Neuron (in vitro differentiated cells): ENCODE measurements around the gene DCAF4L1.
A peak's percentile ranks its signal among the peaks of the same experiment; 100 is the strongest.

ENCODE experiments used
- H2AFZ ChIP-seq: one replicate; pipeline ENCODE4 v1.6.1; 2013; ENCODE audit warnings: low read depth, mild to moderate bottlenecking, inconsistent platforms, low read length, moderate library complexity
- H3K27me3 ChIP-seq: one replicate; pipeline ENCODE4 v1.6.1; 2013; ENCODE audit warnings: low read length; ENCODE audit not compliant: insufficient read depth
- H3K36me3 ChIP-seq: one replicate; pipeline ENCODE4 v1.6.1; 2013; ENCODE audit warnings: low read length; ENCODE audit not compliant: insufficient read depth
- H3K4me1 ChIP-seq: one replicate; pipeline ENCODE4 v1.6.1; 2013; ENCODE audit warnings: low read length; ENCODE audit not compliant: insufficient read depth
- H3K4me3 ChIP-seq: 2 replicates; pipeline ENCODE4 v1.5.1; 2013; ENCODE audit warnings: mild to moderate bottlenecking, low read length, moderate library complexity
- H3K9me3 ChIP-seq: one replicate; pipeline ENCODE4 v1.6.1; 2013; ENCODE audit warnings: low read length

The DCAF4L1 gene

GRCh38 chr4:41981456-41981855 is at the start of gene DCAF4L1:
TSS of gene DCAF4L1 (plus strand) at chr4:41981756. CDS start at chr4:41981793, 37 bp downstream.
- Histone ChIP-seq H3K4me3 (no peak within 1 kb of the TSS), H3K9me3 (no peaks in the 10 kb centered on the region), H3K27me3 (no peaks in the 10 kb centered on the region), H3K4me1 (peaks cover 3% of the 10 kb centered on the region), H2AFZ (no peak within 1 kb of the TSS), H3K36me3 (no peaks in the 10 kb centered on the region)

GRCh38 chr4:41932988-41933387 is 48.6 kb upstream of the DCAF4L1 start:
- Histone ChIP-seq H3K36me3 (peaks cover 11% of the 10 kb centered on the region), H3K4me3 (no peak overlapping the region), H3K4me1 (peaks cover 14% of the 10 kb centered on the region)

GRCh38 chr4:41933997-41934503 is 47.5 kb upstream of the DCAF4L1 start:
- no peaks in the 10 kb centered on the region for H3K27me3 ChIP-seq
- no peak overlapping the region for H3K4me3 ChIP-seq
- H3K9me3 ChIP-seq: no peaks in the 10 kb centered on the region
- H3K4me1 ChIP-seq: peaks cover 14% of the 10 kb centered on the region
- peaks cover 20% of the 10 kb centered on the region for H3K36me3 ChIP-seq
- peak overlapping the region; percentile 77 for H2AFZ ChIP-seq

More at GRCh38 chr4:41932988-41933387, 48.6 kb upstream of the DCAF4L1 start:
- H3K9me3 ChIP-seq: no peaks in the 10 kb centered on the region
- no peak overlapping the region for H2AFZ ChIP-seq
- no peaks in the 10 kb centered on the region for H3K27me3 ChIP-seq

- Histone ChIP-seq H3K36me3 (peaks cover 24% of the 10 kb centered on the region), H3K27me3 (no peaks in the 10 kb centered on the region), H3K9me3 (no peaks in the 10 kb centered on the region), H3K4me1 (peaks cover 14% of the 10 kb centered on the region), H3K4me3 (peak overlapping the region; percentile 75), H2AFZ (peak overlapping the region; percentile 77)
These were observed 47.0 kb upstream of the DCAF4L1 start for GRCh38 chr4:41934514-41934900.

GRCh38 chr4:41934901-41935651 is 46.5 kb upstream of the DCAF4L1 start, which contains the start of gene TMEM33:
TSS of gene TMEM33 (plus strand) at chr4:41935429. CDS start at chr4:41935485, 56 bp downstream.
- no peaks in the 10 kb centered on the region for H3K27me3 ChIP-seq
- H3K4me3 ChIP-seq: peak within 1 kb of the TSS; percentile 75
- H3K36me3 ChIP-seq: peaks cover 29% of the 10 kb centered on the region
- H3K9me3 ChIP-seq: no peaks in the 10 kb centered on the region
- peaks cover 14% of the 10 kb centered on the region for H3K4me1 ChIP-seq
- peak within 1 kb of the TSS; percentile 77 for H2AFZ ChIP-seq

- no peaks in the 10 kb centered on the region for H3K27me3 ChIP-seq
- H3K4me1 ChIP-seq: peaks cover 14% of the 10 kb centered on the region
- peak overlapping the region; percentile 77 for H2AFZ ChIP-seq
- H3K4me3 ChIP-seq: peak overlapping the region; percentile 75
- H3K9me3 ChIP-seq: no peaks in the 10 kb centered on the region
- H3K36me3 ChIP-seq: peaks cover 29% of the 10 kb centered on the region
These were observed 45.9 kb upstream of the DCAF4L1 start for GRCh38 chr4:41935652-41936021.

- Histone ChIP-seq H3K9me3 (no peaks in the 10 kb centered on the region), H3K36me3 (peaks cover 53% of the 10 kb centered on the region), H3K27me3 (no peaks in the 10 kb centered on the region), H2AFZ (no peak overlapping the region), H3K4me3 (no peak overlapping the region), H3K4me1 (peaks cover 14% of the 10 kb centered on the region)
These were observed 42.4 kb upstream of the DCAF4L1 start for GRCh38 chr4:41939016-41939626.

- peaks cover 67% of the 10 kb centered on the region for H3K36me3 ChIP-seq
- no peaks in the 10 kb centered on the region for H3K27me3 ChIP-seq
- peaks cover 11% of the 10 kb centered on the region for H3K4me1 ChIP-seq
- no peaks in the 10 kb centered on the region for H3K9me3 ChIP-seq
- H2AFZ ChIP-seq: no peak overlapping the region
- no peak overlapping the region for H3K4me3 ChIP-seq
These were observed 40.7 kb upstream of the DCAF4L1 start for GRCh38 chr4:41940834-41941233.

- no peaks in the 10 kb centered on the region for H3K9me3 ChIP-seq
These were observed 38.0 kb upstream of the DCAF4L1 start for GRCh38 chr4:41943506-41943905.

GRCh38 chr4:41944089-41944488 is 37.5 kb upstream of the DCAF4L1 start:
- H3K9me3 ChIP-seq: no peaks in the 10 kb centered on the region
- no peak overlapping the region for H3K4me3 ChIP-seq
- no peaks in the 10 kb centered on the region for H3K4me1 ChIP-seq
- H3K36me3 ChIP-seq: peaks cover 63% of the 10 kb centered on the region
- no peak overlapping the region for H2AFZ ChIP-seq
- H3K27me3 ChIP-seq: no peaks in the 10 kb centered on the region

More at GRCh38 chr4:41943506-41943905, 38.0 kb upstream of the DCAF4L1 start:
- no peak overlapping the region for H2AFZ ChIP-seq
- no peaks in the 10 kb centered on the region for H3K4me1 ChIP-seq
- no peaks in the 10 kb centered on the region for H3K27me3 ChIP-seq
- H3K36me3 ChIP-seq: peaks cover 66% of the 10 kb centered on the region
- H3K4me3 ChIP-seq: no peak overlapping the region

- H3K9me3 ChIP-seq: no peaks in the 10 kb centered on the region
- H3K36me3 ChIP-seq: peaks cover 66% of the 10 kb centered on the region
- H3K4me3 ChIP-seq: no peak overlapping the region
- H2AFZ ChIP-seq: no peak overlapping the region
- no peaks in the 10 kb centered on the region for H3K27me3 ChIP-seq
- H3K4me1 ChIP-seq: no peaks in the 10 kb centered on the region
These were observed 32.0 kb upstream of the DCAF4L1 start for GRCh38 chr4:41949531-41949930.

GRCh38 chr4:41957634-41958033 is 23.9 kb upstream of the DCAF4L1 start:
- no peaks in the 10 kb centered on the region for H3K9me3 ChIP-seq
- H2AFZ ChIP-seq: no peak overlapping the region
- H3K36me3 ChIP-seq: peaks cover 22% of the 10 kb centered on the region
- no peak overlapping the region for H3K4me3 ChIP-seq
- H3K27me3 ChIP-seq: no peaks in the 10 kb centered on the region
- no peaks in the 10 kb centered on the region for H3K4me1 ChIP-seq

GRCh38 chr4:41963105-41963504 is 18.5 kb upstream of the DCAF4L1 start:
- Histone ChIP-seq H3K4me3 (no peak overlapping the region), H3K36me3 (peaks cover 2% of the 10 kb centered on the region), H2AFZ (no peak overlapping the region), H3K9me3 (no peaks in the 10 kb centered on the region), H3K27me3 (no peaks in the 10 kb centered on the region), H3K4me1 (no peaks in the 10 kb centered on the region)
